Right kidney (tissue), 1 donor: ENCODE data around the gene PCBP3.
A peak's percentile ranks its signal among the peaks of the same experiment; 100 is the strongest.
"Not testable (repeated sequence)": the region's sequence is repeated elsewhere in the genome, so short reads cannot be mapped to it uniquely, and the experiment has no call there.

ENCODE experiments used
- DNase-seq: peaks from one replicate; pipeline ENCODE4 v3.0.0-alpha.2; 2016

Gene PCBP3

GRCh38 chr21:45678790-45679189 is 35.3 kb downstream of the PCBP3 start:
- DNase-seq, result not testable (repeated sequence)

- no peak for DNase-seq
These were observed 36.7 kb downstream of the PCBP3 start for GRCh38 chr21:45680215-45680614.

- peak; percentile 9 for DNase-seq
These were observed 51.6 kb downstream of the PCBP3 start for GRCh38 chr21:45695086-45695485.

- DNase-seq, result no peak
These were observed 55.1 kb downstream of the PCBP3 start for GRCh38 chr21:45698493-45699184.

GRCh38 chr21:45699251-45699942 is 55.9 kb downstream of the PCBP3 start:
- no peak for DNase-seq

- no peak for DNase-seq
These were observed 56.4 kb downstream of the PCBP3 start for GRCh38 chr21:45699966-45700365.

GRCh38 chr21:45700461-45700860 is 56.9 kb downstream of the PCBP3 start:
- DNase-seq, result no peak

- DNase-seq, result no peak
These were observed 61.0 kb downstream of the PCBP3 start for GRCh38 chr21:45704311-45705108.

GRCh38 chr21:45706299-45706698 is 62.8 kb downstream of the PCBP3 start:
- DNase-seq, result no peak

- DNase-seq, result no peak
These were observed 65.6 kb downstream of the PCBP3 start for GRCh38 chr21:45709173-45709572.

GRCh38 chr21:45709696-45710268 is 66.3 kb downstream of the PCBP3 start:
- no peak for DNase-seq

- not testable (repeated sequence) for DNase-seq
These were observed 66.8 kb downstream of the PCBP3 start for GRCh38 chr21:45710306-45710705.

GRCh38 chr21:45713613-45714012 is 70.1 kb downstream of the PCBP3 start:
- DNase-seq, result no peak

- DNase-seq, result no peak
These were observed 71.9 kb downstream of the PCBP3 start for GRCh38 chr21:45715441-45715840.

GRCh38 chr21:45718413-45718812 is 74.9 kb downstream of the PCBP3 start:
- no peak for DNase-seq

- DNase-seq, result no peak
These were observed 75.8 kb downstream of the PCBP3 start for GRCh38 chr21:45719177-45719802.

- not testable (repeated sequence) for DNase-seq
These were observed 76.7 kb downstream of the PCBP3 start for GRCh38 chr21:45720204-45720603.

- DNase-seq, result no peak
These were observed 78.1 kb downstream of the PCBP3 start for GRCh38 chr21:45721671-45722070.

GRCh38 chr21:45723049-45723958 is 79.8 kb downstream of the PCBP3 start:
- no peak for DNase-seq

GRCh38 chr21:45724345-45724961 is 80.9 kb downstream of the PCBP3 start:
- DNase-seq, result no peak
